ENCODE data around the gene PARP1. TPM values are rescaled to one million over a fixed set of nuclear protein-coding genes. Genes with fewer than 3 reads are reported as not detected.

The PARP1 gene
- total and polyA plus RNA-seq, 4 donors: 39.2 to 108 (median 60.3) TPM

- TF ChIP-seq TAF1 (conservative IDR thresholded peaks at IDR 0.05): no peak
Measured at GRCh38 chr1:226443033-226443432, 35.1 kb upstream of the PARP1 start (continued).

GRCh38 chr1:226441629-226442028 is 33.7 kb upstream of the PARP1 start:
- no peak for DNase-seq (ENCODE audit: low spot score)
- no peak overlapping the region for H3K27ac ChIP-seq (ENCODE audit: low read depth in 1 of 2, low read length in 2 of 2)
- no peak overlapping the region for H3K4me3 ChIP-seq (ENCODE audit: low read depth in 1 of 3, low read length in 3 of 3)
- no peaks in the 10 kb centered on the region for H3K9me3 ChIP-seq (ENCODE audit: control insufficient read depth in 4 of 4, low read length in 3 of 4)
- H3K4me1 ChIP-seq (ENCODE audit: control insufficient read depth in 4 of 4, insufficient read depth in 4 of 4, low read length in 3 of 4): no peaks in the 10 kb centered on the region
- WGBS: 94% methylated on average over 6 of the region's 6 CpGs
- TF ChIP-seq SP1 (IDR thresholded peaks at IDR 0.05) (no peak), REST (IDR thresholded peaks at IDR 0.05) (no peak), CTCF (IDR thresholded peaks at IDR 0.05; ENCODE audit: low read depth, low read length, missing input control) (no peak), HNF4G (IDR thresholded peaks at IDR 0.05) (no peak), RAD21 (IDR thresholded peaks at IDR 0.05) (no peak), NR2F2 (IDR thresholded peaks at IDR 0.05) (no peak), FOXA2 (IDR thresholded peaks at IDR 0.05) (no peak), MAX (IDR thresholded peaks at IDR 0.05) (no peak), ZBTB33 (IDR thresholded peaks at IDR 0.05) (no peak), TAF1 (conservative IDR thresholded peaks at IDR 0.05) (no peak), EGR1 (IDR thresholded peaks at IDR 0.05; ENCODE audit: low read depth in 2 of 2) (no peak), JUND (IDR thresholded peaks at IDR 0.05) (no peak), RXRA (IDR thresholded peaks at IDR 0.05) (no peak), HNF4A (conservative IDR thresholded peaks at IDR 0.05) (no peak), ATF3 (IDR thresholded peaks at IDR 0.05) (no peak), FOXA1 (IDR thresholded peaks at IDR 0.05) (no peak)
- no peaks in the 10 kb centered on the region for H3K36me3 ChIP-seq (ENCODE audit: control insufficient read depth in 4 of 4, insufficient read depth in 3 of 4, low read depth in 1 of 4, low read length in 3 of 4)
- no peak overlapping the region for H3K9ac ChIP-seq (ENCODE audit: low read depth in 1 of 2, low read length in 2 of 2)
- peaks cover 0 to under 1% (median 0%) of the 10 kb centered on the region in 4 donors for H3K27me3 ChIP-seq (ENCODE audit: control insufficient read depth in 4 of 4, insufficient read depth in 4 of 4, low read length in 3 of 4)

Data from liver (tissue), 9 donors.